GM12873 (cell line): ENCODE data around the gene NID1.

Source experiments
- TF ChIP-seq, protein P1 (sequence below): IDR thresholded peaks from 2 replicates; pipeline ENCODE4 v1.5.1; 2012; ENCODE audit warnings: low read depth, mild to moderate bottlenecking, moderate library complexity, low read length, control low read depth; ENCODE audit not compliant: insufficient read depth; ENCODE audit errors: missing control alignments

The NID1 gene

DNA sequence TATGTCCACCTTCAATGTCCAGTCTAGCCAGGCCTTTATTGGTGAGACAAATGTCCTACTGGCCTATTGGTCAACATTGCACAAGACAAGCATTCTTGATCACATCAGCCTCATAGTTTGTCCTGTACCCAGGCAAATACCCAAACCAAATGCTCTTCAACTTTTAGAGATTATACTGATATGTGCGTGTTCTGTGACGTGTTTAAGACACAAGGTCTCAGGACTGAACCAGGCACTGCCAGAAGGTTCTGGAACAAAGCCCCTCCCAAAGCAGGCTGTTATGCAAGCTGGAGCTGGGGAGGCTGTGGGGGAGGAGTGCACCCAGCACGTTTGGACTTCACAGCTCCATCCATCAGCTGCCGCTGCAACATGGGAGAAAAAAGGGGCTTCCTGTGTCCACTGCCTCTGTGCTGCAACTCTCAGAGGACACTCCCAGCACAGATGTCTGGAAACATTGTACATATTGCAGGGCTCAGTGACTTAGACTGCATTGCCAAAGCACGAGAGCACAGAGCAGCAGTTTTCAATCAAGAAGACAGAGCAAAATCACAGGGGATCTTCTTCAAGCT is 45.9 kb downstream of the NID1 start:
- TF ChIP-seq, protein P1, sequence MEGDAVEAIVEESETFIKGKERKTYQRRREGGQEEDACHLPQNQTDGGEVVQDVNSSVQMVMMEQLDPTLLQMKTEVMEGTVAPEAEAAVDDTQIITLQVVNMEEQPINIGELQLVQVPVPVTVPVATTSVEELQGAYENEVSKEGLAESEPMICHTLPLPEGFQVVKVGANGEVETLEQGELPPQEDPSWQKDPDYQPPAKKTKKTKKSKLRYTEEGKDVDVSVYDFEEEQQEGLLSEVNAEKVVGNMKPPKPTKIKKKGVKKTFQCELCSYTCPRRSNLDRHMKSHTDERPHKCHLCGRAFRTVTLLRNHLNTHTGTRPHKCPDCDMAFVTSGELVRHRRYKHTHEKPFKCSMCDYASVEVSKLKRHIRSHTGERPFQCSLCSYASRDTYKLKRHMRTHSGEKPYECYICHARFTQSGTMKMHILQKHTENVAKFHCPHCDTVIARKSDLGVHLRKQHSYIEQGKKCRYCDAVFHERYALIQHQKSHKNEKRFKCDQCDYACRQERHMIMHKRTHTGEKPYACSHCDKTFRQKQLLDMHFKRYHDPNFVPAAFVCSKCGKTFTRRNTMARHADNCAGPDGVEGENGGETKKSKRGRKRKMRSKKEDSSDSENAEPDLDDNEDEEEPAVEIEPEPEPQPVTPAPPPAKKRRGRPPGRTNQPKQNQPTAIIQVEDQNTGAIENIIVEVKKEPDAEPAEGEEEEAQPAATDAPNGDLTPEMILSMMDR = no peak

DNA sequence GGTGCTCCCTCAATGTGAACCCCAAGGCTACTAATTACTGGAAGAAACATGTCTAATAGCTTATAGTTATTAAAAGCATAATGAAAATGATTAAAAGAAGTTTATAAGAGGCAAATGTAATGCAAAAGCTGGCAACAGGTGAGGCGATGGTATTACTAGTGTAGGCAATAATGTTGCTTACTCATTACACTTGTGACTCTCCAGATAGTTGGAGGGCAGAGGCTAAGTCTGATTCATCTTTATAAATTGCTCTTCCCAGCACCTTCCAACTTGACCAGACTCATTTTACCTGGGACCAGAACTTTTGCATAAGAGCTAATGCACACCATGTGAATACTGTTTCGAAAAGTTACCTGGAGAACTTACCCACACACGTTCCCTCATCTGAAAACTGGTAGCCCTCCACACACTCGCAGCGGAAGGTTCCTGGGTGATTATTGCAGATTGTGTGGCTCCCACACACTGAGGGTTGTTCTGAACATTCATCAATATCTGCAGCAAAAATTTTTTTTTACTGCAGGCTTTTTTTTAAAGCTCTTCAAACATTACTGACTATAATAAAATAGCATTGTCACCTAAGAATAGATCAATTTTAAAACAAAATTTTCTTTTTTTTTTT is 48.0 kb downstream of the NID1 start:
- TF ChIP-seq, protein P1 = no peak

DNA sequence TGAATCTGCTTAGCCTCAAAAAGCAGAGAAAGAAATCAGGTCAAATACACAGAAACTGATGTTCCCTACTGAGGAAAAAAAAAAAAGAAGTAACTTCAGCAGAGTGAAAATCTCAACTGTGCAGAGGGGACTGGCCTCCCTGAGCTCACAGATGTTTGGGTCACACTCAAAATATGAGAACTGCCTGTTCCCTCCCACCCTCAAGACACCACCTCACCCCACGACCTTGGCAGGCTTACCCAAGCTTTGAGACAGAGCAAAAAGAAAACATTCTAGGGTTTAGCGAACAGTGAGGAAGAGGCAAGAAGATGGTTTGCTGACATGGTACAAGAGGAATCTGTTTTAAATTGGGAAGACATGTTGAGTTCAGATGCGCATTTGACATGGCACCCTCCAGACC is 48.8 kb downstream of the NID1 start:
- TF ChIP-seq, protein P1 = no peak

DNA sequence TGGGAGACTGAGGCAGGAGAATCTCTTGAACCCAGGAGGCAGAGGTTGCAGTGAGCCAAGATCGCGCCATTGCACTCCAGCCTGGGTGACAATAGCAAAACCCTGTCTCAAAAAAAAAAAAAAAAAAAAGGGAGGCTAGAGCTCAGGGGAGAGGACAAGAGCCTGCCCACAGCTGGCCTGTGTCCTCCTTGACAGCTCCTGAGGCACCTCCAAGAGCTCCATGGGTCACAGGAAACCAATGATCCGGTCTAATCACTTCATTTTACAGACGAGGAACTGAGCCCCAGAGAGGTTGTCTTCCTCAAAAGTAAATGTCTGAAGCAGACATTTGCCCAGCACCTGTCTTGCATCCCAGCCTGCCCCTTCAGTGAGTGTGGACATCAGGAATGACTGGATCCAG is 49.4 kb downstream of the NID1 start:
- TF ChIP-seq, protein P1 = no peak

DNA sequence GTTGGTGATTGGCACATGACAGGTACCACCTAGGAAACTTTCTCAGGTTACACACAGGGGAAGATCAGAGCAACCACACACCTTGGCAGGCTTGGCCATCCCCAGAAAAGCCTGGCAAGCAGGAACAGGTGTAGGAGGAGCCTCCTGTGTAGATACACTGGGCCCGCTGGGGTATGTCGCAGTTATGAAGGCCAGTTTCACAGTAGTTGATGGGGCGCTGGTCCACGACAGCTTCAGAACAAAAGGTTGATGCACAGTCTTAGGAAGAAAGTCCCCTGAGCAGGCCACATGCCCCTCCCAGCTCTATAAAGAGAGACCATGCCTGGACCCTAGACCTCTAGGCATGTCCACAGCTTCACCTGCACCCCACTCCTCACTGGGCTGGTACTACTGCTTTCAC is 51.6 kb downstream of the NID1 start:
- TF ChIP-seq, protein P1 = no peak

DNA sequence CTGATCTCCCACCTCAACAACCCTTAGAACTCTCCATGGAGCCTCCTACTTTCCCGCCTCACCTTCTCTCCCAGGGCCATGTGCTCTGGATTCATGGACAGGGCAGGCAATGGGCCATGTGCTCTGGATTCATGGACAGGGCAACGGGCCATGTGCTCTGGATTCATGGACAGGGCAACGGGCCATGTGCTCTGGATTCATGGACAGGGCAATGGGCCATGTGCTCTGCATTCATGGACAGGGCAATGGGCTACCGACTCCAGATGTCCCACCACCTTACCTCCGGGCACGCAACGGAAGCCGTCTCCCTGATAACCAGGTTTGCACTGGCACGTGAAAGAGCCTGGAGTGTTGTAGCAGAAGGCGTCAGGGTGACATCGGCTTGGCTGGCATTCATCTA is 53.2 kb downstream of the NID1 start:
- TF ChIP-seq, protein P1 = no peak

DNA sequence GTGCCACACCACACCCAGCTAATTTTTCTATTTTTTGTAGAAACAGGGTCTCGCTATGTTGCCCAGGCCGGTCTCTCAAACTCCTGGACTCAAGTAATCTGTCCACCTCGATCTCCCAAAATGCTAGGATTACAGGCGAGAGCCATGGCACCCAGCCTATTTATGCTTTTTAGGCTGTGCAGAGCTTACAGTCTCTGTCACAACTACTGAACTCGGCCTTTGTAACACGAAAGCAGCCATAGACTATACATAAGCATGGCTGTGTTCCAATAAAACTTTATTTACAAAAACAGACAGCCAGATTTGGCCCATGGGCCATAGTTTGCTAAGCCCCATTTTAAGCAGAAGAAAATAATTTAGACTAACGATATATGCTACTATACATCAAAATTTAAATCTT is 54.4 kb downstream of the NID1 start:
- TF ChIP-seq, protein P1 = no peak

DNA sequence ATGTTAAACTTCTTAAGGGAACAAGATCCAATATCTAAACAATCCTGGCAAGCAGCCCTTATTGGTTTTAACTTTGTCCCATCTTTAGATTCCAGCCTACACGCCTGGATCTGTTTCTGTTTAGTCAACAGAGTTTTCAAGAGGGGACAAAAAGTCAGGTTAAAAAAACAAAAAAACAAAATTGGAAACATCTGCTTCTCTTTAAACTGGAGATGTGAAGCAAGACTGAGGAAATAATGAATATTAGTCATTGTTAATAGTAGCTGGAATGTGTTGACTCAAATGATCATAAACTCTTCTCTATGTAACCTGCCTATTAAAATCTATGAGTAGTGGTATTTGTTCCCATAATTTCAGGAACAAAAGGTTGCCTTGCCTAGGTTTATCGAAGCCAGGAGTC is 55.0 kb downstream of the NID1 start:
- TF ChIP-seq, protein P1 = no peak
